LNCaP clone FGC (cell line): ENCODE measurements around the gene FBXO8.

Source experiments
- DNase-seq: peaks from one replicate; pipeline ENCODE4 v3.0.0-alpha.2; 2011; ENCODE audit warnings: low read depth
- H3K4me3 ChIP-seq: 2 replicates; pipeline ENCODE4 v1.5.1; 2011; ENCODE audit warnings: mild to moderate bottlenecking, low read depth, low read length, control low read depth
- TF ChIP-seq, protein P1 (sequence below): IDR thresholded peaks from 2 replicates; pipeline ENCODE4 v1.5.1; 2012; ENCODE audit warnings: mild to moderate bottlenecking; ENCODE audit not compliant: control insufficient read depth, insufficient read depth; ENCODE audit errors: extremely low read depth

FBXO8 gene

GRCh38 chr4:174190832-174191500 lies 92.5 kb downstream of the FBXO8 start:
- H3K4me3 ChIP-seq, result no peak overlapping the region
- no peak for DNase-seq
- TF ChIP-seq, protein P1, sequence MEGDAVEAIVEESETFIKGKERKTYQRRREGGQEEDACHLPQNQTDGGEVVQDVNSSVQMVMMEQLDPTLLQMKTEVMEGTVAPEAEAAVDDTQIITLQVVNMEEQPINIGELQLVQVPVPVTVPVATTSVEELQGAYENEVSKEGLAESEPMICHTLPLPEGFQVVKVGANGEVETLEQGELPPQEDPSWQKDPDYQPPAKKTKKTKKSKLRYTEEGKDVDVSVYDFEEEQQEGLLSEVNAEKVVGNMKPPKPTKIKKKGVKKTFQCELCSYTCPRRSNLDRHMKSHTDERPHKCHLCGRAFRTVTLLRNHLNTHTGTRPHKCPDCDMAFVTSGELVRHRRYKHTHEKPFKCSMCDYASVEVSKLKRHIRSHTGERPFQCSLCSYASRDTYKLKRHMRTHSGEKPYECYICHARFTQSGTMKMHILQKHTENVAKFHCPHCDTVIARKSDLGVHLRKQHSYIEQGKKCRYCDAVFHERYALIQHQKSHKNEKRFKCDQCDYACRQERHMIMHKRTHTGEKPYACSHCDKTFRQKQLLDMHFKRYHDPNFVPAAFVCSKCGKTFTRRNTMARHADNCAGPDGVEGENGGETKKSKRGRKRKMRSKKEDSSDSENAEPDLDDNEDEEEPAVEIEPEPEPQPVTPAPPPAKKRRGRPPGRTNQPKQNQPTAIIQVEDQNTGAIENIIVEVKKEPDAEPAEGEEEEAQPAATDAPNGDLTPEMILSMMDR, result no peak

- DNase-seq, result no peak
- H3K4me3 ChIP-seq, result no peak overlapping the region
- TF ChIP-seq, protein P1, result no peak
These were observed 94.0 kb downstream of the FBXO8 start for GRCh38 chr4:174189392-174190015.
